Measurements from ENCODE around the gene NPY. TPM values are rescaled to one million over a fixed set of nuclear protein-coding genes. Genes with fewer than 3 reads are reported as not detected.
"Not testable (repeated sequence)": the region's sequence is repeated elsewhere in the genome, so short reads cannot be mapped to it uniquely, and the experiment has no call there.

The NPY gene
- total RNA-seq, 1 donor, result not detected

DNA sequence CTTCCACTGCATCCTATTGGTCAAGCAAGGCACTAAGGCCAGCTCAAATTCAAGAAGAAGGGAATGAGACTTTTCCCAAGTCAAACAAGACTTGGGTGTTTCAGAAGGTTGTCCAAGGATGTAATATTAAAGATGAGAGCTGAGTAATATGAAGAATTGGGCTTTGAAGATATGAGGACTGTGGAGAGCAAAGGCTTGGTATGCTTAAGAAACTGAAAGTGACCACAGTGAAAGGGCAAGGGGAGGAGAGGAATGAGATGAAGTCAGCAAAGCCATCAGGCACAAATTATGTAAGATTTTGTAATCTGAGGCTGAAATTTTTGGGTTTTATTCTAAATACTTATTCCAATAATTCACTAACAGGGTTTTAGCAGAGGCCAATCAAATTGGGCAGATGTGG, 38.6 kb upstream of the NPY start:
- no peaks in the 10 kb centered on the region for H3K27me3 ChIP-seq (ENCODE audit: insufficient read depth, low read length)
- no peaks in the 10 kb centered on the region for H3K36me3 ChIP-seq (ENCODE audit: insufficient read depth, low read length)
- no peaks in the 10 kb centered on the region for H3K9me3 ChIP-seq (ENCODE audit: low read depth, low read length)
- no peaks in the 10 kb centered on the region for H4K20me1 ChIP-seq (ENCODE audit: insufficient read depth, low read length)
- TF ChIP-seq, protein P1, sequence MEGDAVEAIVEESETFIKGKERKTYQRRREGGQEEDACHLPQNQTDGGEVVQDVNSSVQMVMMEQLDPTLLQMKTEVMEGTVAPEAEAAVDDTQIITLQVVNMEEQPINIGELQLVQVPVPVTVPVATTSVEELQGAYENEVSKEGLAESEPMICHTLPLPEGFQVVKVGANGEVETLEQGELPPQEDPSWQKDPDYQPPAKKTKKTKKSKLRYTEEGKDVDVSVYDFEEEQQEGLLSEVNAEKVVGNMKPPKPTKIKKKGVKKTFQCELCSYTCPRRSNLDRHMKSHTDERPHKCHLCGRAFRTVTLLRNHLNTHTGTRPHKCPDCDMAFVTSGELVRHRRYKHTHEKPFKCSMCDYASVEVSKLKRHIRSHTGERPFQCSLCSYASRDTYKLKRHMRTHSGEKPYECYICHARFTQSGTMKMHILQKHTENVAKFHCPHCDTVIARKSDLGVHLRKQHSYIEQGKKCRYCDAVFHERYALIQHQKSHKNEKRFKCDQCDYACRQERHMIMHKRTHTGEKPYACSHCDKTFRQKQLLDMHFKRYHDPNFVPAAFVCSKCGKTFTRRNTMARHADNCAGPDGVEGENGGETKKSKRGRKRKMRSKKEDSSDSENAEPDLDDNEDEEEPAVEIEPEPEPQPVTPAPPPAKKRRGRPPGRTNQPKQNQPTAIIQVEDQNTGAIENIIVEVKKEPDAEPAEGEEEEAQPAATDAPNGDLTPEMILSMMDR (IDR thresholded peaks at IDR 0.05; ENCODE audit: extremely low read depth, low read depth, low read length), result no peak
- no peak overlapping the region for H3K27ac ChIP-seq (ENCODE audit: low read depth, low read length)
- no peak for DNase-seq (ENCODE audit: insufficient read length, low spot score, missing footprints)
- H3K4me2 ChIP-seq (ENCODE audit: insufficient read depth, low read length), result no peak overlapping the region
- H3K4me1 ChIP-seq (ENCODE audit: insufficient read depth, low read length), result no peaks in the 10 kb centered on the region
- H3K79me2 ChIP-seq (ENCODE audit: insufficient read depth, low read length), result no peaks in the 10 kb centered on the region
- no peak overlapping the region for H3K4me3 ChIP-seq (ENCODE audit: insufficient read depth, low read length)
- H2AFZ ChIP-seq (ENCODE audit: low read length), result no peak overlapping the region

DNA sequence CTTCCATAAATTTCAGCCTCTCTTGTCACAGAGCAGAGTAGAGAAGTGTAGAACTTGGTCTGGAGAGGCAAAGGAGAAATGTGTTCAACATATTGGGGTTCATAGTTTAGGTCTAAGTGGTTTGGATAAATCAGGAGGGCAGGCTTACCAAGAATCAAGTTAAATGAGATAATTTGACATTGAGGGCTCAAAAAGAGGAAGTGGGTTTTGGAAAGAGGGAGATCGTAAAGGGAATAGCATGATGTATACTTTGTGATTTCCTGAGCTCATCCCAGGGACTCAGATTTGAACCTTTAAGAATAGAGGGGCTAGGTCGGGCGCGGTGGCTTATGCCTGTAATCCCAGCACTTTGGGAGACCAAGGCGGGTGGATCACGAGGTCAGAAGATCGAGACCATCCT, 34.7 kb upstream of the NPY start:
- peaks cover 5% of the 10 kb centered on the region for H3K9me3 ChIP-seq (ENCODE audit: low read depth, low read length)
- no peak overlapping the region for H3K4me2 ChIP-seq (ENCODE audit: insufficient read depth, low read length)
- no peak for DNase-seq (ENCODE audit: insufficient read length, low spot score, missing footprints)
- no peak overlapping the region for H2AFZ ChIP-seq (ENCODE audit: low read length)
- no peak overlapping the region for H3K27ac ChIP-seq (ENCODE audit: low read depth, low read length)
- TF ChIP-seq, protein P1 (IDR thresholded peaks at IDR 0.05; ENCODE audit: extremely low read depth, low read depth, low read length), result no peak
- no peaks in the 10 kb centered on the region for H3K36me3 ChIP-seq (ENCODE audit: insufficient read depth, low read length)
- no peaks in the 10 kb centered on the region for H3K4me1 ChIP-seq (ENCODE audit: insufficient read depth, low read length)
- H4K20me1 ChIP-seq (ENCODE audit: insufficient read depth, low read length), result no peaks in the 10 kb centered on the region
- H3K79me2 ChIP-seq (ENCODE audit: insufficient read depth, low read length), result no peaks in the 10 kb centered on the region
- no peak overlapping the region for H3K4me3 ChIP-seq (ENCODE audit: insufficient read depth, low read length)
- H3K27me3 ChIP-seq (ENCODE audit: insufficient read depth, low read length), result no peaks in the 10 kb centered on the region

DNA sequence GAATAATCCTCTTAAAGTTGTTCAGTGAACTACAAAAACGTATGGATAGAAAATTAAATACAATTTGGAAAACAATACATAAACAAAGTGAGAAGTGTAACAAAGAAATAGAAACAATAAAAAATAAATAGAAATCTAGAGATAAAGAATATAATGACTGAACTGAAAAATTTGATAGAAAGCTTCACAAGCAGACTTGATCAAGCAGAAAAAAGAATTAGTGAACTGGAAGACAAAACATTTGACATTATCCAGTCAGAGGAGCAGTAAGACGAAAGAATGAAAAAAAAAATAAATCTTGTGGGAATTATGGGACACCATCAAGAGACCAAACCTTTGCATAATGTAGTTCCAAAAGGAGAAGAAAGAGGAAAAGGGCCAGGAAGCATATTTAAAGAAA, 32.4 kb upstream of the NPY start:
- Histone ChIP-seq H3K9me3 (ENCODE audit: low read depth, low read length) (peaks cover 5% of the 10 kb centered on the region), H4K20me1 (ENCODE audit: insufficient read depth, low read length) (no peaks in the 10 kb centered on the region), H3K36me3 (ENCODE audit: insufficient read depth, low read length) (no peaks in the 10 kb centered on the region), H3K79me2 (ENCODE audit: insufficient read depth, low read length) (no peaks in the 10 kb centered on the region), H3K4me2 (ENCODE audit: insufficient read depth, low read length) (no peak overlapping the region), H3K27me3 (ENCODE audit: insufficient read depth, low read length) (no peaks in the 10 kb centered on the region), H2AFZ (ENCODE audit: low read length) (no peak overlapping the region), H3K4me1 (ENCODE audit: insufficient read depth, low read length) (no peaks in the 10 kb centered on the region), H3K4me3 (ENCODE audit: insufficient read depth, low read length) (no peak overlapping the region), H3K27ac (ENCODE audit: low read depth, low read length) (no peak overlapping the region)
- no peak for DNase-seq (ENCODE audit: insufficient read length, low spot score, missing footprints)
- TF ChIP-seq, protein P1 (IDR thresholded peaks at IDR 0.05; ENCODE audit: extremely low read depth, low read depth, low read length), result no peak

DNA sequence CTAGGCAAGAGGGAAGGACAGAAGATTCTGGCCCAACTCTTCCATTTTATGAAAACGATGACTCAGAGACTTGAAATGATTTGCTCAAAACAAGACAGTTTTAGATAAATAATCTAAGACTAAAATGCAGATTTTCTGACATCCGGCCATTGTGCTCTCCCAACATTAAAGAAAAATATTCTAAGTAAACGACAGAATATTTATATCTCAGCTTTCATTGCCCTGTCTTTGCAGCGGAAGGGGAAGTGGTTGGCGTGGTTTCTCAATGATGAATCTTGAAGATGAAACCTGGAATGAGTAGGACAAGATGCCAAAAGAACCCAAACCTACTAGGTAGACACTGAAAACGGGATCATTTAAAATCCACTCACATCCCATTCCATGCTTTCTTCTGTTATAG, 28.9 kb upstream of the NPY start:
- TF ChIP-seq, protein P1 (IDR thresholded peaks at IDR 0.05; ENCODE audit: extremely low read depth, low read depth, low read length), result no peak
- no peaks in the 10 kb centered on the region for H3K4me1 ChIP-seq (ENCODE audit: insufficient read depth, low read length)
- H3K4me2 ChIP-seq (ENCODE audit: insufficient read depth, low read length), result no peak overlapping the region
- H2AFZ ChIP-seq (ENCODE audit: low read length), result no peak overlapping the region
- H3K4me3 ChIP-seq (ENCODE audit: insufficient read depth, low read length), result no peak overlapping the region
- H3K27ac ChIP-seq (ENCODE audit: low read depth, low read length), result no peak overlapping the region
- no peaks in the 10 kb centered on the region for H3K36me3 ChIP-seq (ENCODE audit: insufficient read depth, low read length)
- H4K20me1 ChIP-seq (ENCODE audit: insufficient read depth, low read length), result no peaks in the 10 kb centered on the region
- H3K79me2 ChIP-seq (ENCODE audit: insufficient read depth, low read length), result no peaks in the 10 kb centered on the region
- DNase-seq (ENCODE audit: insufficient read length, low spot score, missing footprints), result no peak
- H3K9me3 ChIP-seq (ENCODE audit: low read depth, low read length), result peaks cover 5% of the 10 kb centered on the region
- no peaks in the 10 kb centered on the region for H3K27me3 ChIP-seq (ENCODE audit: insufficient read depth, low read length)

DNA sequence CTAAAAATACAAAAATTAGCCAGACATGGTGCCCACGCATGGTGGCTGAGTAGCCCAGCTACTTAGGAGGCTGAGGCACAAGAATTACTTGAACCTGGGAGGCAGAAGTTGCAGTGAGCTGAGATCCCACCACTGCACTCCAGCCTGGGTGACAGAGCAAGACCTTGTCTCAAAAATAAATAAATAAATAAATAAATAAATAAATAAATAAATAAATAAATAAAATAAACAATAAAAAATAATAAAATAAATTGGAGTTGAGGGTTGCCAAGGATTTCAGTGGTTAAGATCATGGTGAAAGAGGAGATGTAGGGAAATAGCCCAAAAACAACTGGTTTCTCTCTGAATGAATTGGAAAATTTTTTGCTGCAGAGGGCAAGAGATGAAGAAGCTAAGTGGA, 25.7 kb upstream of the NPY start:
- not testable (repeated sequence) for DNase-seq (ENCODE audit: insufficient read length, low spot score, missing footprints); H3K79me2 ChIP-seq (ENCODE audit: insufficient read depth, low read length); H4K20me1 ChIP-seq (ENCODE audit: insufficient read depth, low read length); H2AFZ ChIP-seq (ENCODE audit: low read length); H3K36me3 ChIP-seq (ENCODE audit: insufficient read depth, low read length); H3K4me1 ChIP-seq (ENCODE audit: insufficient read depth, low read length); H3K4me2 ChIP-seq (ENCODE audit: insufficient read depth, low read length); H3K27me3 ChIP-seq (ENCODE audit: insufficient read depth, low read length); H3K27ac ChIP-seq (ENCODE audit: low read depth, low read length); H3K4me3 ChIP-seq (ENCODE audit: insufficient read depth, low read length); H3K9me3 ChIP-seq (ENCODE audit: low read depth, low read length)
